Activated CD4-positive, alpha-beta T cell treated with anti-CD3 and anti-CD28 coated beads, Interleukin-2, amount 50 U/mL, for 48 hours (primary cell): Measurements from ENCODE around the gene KIF6.
A peak's percentile ranks its signal among the peaks of the same experiment; 100 is the strongest.
"Not testable (repeated sequence)": the region's sequence is repeated elsewhere in the genome, so short reads cannot be mapped to it uniquely, and the experiment has no call there.

Source experiments
- DNase-seq, 2 experiments: peaks; one replicate each; pipeline ENCODE4 v3.0.0-alpha.2; 2020

KIF6 gene, protein sequence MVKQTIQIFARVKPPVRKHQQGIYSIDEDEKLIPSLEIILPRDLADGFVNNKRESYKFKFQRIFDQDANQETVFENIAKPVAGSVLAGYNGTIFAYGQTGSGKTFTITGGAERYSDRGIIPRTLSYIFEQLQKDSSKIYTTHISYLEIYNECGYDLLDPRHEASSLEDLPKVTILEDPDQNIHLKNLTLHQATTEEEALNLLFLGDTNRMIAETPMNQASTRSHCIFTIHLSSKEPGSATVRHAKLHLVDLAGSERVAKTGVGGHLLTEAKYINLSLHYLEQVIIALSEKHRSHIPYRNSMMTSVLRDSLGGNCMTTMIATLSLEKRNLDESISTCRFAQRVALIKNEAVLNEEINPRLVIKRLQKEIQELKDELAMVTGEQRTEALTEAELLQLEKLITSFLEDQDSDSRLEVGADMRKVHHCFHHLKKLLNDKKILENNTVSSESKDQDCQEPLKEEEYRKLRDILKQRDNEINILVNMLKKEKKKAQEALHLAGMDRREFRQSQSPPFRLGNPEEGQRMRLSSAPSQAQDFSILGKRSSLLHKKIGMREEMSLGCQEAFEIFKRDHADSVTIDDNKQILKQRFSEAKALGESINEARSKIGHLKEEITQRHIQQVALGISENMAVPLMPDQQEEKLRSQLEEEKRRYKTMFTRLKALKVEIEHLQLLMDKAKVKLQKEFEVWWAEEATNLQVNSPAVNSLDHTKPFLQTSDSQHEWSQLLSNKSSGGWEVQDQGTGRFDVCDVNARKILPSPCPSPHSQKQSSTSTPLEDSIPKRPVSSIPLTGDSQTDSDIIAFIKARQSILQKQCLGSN

DNA sequence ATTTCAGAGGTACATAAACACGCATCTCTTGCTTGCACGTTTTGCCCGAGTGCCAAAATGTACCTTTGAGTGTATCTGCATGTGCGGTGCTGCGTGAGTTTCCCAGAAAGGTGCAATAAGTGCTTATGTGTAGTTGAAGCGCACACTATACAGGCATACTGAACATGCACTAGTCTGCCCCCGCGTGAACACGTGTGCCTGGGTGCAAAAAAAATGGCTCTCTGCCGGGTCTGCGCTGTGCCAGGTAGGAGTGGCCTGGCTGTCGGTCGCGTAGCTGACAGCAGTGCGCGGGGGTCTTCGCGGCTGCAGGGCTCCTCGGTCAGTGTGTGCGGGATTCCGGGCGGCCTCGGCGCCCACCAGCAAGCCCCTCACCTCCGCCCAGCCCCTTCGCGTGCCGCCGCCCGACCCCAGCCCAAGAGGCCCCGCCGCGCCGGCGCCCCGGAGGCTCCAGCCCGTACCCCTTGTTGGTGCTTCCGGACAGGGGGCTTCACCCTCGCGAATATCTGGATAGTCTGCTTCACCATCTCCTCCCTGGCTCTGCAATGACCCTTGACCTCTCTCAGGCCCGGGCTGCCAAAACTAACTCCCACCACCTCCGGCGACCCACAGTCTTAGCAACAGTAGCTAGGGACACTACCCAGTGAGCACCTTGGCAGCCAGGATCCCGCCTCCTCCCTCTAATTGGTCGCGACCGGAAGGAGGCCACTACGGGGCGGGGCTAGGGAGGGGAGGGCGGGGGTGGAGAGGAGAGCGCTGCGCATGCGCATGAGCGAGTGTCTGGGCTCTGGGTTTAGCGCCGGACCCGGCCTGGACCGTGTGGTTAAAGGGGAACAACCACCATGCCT, at the start of gene KIF6:
KIF6 (minus strand) TSS at position 622 of the 845 bp plus-strand sequence; CDS start at position 524, 98 bp downstream.
- peak; percentile 80 to 83 for DNase-seq

DNA sequence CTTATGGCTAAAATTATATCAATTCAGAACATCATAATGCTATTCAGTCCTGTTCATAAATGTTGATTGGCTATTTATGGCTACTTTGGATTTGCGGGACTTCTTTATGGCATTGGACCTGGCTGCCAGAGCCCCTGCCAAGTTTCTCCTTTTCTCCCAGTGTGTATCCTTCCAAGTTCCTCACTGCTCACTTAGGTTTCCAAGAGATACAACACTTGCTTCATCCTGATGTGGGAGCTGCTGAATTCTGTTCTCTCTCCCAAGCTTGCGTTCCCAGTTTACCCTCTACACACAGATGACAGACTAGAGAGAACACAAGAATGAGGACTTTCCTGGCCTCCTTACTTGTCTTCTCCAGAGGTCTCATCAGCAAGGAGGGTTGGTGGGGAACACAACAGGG, 48.6 kb upstream of the KIF6 start:
- DNase-seq = no peak

DNA sequence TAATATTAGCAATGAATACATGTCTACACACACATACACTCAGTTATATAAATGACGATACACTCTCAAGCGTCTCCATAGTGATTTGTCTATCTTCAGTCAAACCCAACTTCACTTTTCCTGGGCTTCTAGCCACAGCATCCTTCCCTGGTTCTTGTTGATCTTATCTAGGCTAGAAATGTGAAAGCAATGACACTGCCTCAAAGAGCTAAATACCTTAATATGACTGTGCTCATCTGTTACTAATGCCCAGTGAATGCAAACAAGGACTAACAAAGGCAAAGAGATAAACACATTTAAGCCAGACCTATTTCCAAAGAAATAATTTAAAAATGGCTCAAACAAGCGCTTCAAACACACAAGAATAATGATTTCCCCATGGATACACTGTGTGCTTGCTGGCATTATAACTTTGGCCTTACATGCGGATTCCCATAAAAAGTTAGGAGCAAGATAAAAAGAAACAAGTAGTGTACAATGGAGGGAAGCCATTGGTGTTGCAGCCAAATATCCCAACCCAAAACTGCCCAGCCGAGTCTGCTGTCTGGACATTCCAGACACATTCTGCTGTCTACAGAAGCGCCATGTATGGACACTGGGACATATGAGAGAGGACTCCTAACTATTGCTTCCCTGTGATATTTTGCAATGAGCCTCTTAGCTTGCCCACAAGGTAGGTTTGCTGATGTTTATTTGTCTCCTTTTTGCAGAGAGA, 47.5 kb upstream of the KIF6 start:
- DNase-seq = no peak

DNA sequence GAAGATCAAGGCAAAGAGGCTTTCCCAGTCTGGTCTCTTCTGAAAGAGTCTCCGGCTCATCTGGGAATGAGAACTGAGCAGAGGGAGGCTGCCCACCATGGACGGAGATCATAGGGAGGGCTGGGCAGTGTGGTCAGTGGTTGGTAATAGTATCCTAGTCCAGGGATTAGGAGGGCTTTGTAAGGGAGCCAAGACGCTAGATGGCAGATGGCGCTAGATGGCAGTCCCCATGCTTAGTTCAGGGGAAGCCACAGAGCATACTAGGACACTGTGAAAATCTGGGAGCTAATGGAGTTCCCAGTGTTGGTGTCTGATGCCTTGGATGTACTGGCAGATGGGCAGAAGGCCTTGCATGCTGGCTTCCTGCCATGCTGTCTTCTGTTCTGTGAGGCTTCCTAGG, 45.2 kb upstream of the KIF6 start:
- DNase-seq = no peak

DNA sequence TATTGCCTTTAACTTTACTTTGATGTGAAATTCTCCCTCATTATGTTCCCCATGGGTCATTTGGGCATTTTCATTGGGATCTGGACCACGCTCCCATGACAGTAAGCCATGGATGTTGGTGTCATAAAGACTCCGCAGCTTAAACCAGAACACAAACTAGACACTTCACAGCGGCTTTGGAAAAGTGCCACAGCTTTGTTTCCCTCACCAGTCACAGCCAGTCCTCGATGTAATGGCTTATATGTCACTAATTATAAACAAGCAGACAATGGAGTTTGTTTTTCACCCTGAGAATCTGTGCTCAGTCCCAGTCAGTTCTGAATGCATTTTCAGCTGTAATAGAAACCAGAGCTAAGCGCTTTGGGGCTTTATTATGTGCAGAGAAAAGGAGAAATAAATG, 43.8 kb upstream of the KIF6 start:
- no peak for DNase-seq

DNA sequence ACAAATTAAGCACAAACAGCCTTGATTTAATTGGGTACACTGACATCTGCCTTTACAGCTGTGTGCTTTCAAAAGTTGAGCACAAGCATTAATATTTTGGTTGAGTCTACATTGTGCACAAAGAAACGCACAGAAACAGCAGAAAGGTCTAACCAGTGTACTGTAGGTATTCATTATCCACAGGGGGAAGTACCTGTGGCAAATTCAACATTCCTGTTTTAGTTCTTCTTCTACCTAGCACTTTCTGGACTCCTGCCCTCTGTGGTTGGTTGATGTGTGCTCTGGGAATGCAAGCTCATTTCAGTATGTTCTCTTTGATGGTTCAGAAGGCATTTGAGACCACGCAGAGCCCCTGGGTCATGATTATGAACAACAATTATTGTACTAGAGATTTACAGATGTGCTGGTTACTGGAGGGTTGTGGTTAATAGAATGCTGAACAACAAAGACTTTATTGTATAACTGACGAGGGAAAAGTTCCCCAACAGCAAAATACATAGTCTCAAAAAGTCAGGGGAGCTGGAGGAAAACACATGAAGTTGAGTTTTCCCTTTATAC, 40.4 kb upstream of the KIF6 start:
- no peak for DNase-seq

DNA sequence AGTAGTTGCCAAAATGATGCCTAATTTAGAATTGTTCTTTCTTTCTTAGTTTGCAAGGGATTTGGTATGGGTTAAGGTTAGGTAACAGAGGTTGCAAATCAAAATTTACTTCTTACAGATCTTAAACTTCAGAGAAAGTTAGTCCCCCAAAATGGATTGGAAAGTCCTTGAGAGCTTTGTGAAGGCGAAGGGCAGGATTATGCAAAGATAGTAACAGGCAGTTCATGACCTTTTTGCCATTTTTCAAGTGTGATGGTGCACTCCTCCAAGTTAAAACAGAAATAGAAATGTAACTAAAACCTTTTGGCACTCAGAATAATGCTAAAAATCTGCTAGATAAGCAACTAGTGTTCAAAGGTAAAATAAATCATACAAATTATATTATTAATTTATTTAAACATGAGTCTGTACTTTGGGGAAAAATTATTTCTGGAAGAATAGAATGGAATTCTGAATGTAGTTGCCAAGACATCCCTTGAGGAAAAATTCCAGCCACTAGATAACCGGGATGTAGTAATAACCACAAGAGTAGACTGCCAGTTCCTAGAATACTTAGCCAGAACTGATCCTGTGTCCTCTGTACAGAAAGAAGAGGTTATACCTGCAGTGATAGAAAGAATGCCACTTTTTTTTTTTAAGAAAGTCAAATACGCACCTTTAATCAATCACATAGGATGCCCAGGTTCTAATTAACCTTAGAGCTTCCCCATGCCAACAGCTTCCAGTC, 35.2 kb upstream of the KIF6 start:
- DNase-seq = no peak

DNA sequence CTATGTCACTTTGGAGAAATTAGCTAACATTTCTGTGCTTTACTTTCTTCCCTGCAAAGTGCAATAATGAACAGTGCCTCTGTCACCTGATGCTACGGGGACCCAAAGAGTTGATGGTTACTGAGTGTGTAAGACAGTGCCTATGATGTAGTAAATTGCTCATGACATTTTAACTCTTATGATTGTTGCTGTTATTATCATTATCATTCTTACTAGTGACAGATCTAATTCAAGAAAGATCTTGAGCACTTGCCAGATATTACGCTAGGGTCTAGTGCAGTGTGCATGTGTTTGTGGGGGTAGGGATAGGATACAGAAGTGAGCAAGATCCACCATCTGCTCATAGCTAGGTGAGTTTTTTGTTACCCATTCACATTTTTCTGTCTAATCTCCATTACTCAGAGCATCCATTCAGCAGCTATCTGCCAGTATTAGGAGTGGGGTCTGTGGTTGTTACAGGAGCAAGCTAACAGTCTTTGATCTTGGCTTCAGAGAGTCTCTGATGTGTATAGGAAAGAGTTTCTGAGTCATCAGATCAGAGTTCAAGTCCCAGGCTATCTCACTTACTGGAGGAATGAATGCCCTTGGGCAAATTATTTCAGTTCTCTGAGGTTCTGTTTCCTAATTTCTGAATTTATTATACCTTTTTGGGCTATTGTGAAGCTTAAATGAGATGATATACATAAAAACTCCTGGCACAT, 33.8 kb upstream of the KIF6 start:
- DNase-seq = no peak

DNA sequence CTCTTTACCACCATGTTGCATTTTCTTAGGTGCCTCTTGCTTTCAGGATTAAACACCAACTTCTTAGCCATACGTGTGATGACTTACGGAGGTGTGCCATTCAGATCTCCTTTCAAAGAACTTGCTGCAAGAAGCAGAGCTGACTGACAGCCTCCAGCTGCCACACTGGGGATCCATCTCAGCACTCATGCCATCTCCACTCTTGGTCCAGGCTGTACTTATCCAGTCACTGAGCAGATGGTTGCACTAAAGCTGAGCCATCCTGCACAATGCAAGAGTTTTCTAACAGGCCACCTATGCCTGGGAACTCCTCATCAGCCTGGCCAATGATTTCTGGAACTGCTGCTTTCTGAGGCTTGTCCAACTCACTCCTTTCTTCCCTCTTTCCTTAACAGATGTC, 31.4 kb upstream of the KIF6 start:
- DNase-seq = no peak

DNA sequence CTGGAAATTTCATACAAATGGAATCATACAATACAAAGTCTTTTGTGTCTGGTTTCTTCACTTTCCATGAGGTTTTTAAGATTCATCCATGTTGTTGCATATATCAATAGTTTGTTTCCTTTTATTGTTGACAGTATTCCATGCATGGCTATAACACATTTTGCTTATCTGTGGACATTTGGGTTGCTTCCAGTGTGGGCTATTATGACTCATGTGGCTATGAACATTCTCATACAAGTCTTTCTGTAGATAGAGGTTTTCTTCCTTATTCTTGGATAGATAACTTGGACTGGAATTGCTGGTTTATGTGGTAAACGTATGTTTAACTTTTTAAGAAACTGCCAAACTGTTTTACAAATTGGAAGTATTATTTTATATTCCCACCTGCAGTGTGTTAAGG, 30.0 kb upstream of the KIF6 start:
- DNase-seq = no peak

DNA sequence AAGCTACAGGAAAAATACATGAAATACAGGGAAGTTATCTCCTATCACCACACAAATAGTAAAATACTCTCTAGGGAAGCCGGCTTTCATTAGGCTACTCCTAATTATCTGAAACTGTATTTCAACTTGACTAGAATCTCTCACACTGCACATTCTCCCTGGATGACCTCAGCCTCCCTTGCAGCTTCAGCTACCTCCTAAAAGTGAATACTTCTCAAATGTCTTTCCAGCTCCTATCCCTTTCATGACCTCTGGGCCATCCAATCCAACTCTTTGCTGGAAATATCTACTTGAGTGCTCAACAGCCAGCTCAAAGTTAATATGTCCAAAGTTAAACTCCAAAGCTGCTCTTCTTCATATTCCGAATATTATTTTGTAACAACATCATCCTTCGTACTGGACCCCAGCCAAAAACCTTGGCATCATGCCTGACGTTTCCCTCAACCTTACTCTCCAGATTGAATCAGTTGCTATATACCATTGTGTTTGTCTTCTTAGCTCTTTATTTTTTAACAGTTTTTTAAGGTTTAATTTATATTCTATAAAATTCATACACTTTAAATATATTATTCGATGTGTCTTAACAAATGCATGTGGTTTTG, 29.4 kb upstream of the KIF6 start:
- no peak for DNase-seq

DNA sequence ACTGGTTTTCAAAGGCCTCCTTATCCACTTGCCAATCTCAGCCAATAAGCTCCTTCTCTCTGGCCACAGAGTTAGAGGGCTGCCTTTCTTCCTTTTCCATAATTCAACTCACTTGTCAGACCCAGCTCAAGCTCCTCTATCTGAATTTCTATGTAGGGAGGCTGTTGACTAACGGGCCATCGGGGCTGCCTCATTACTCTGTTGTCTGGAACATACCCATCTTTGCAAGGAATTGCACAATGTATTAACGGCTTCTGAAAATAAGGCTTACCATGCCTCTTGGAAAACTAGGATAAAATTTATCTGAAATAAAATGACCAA, 28.5 kb upstream of the KIF6 start:
- DNase-seq = no peak

DNA sequence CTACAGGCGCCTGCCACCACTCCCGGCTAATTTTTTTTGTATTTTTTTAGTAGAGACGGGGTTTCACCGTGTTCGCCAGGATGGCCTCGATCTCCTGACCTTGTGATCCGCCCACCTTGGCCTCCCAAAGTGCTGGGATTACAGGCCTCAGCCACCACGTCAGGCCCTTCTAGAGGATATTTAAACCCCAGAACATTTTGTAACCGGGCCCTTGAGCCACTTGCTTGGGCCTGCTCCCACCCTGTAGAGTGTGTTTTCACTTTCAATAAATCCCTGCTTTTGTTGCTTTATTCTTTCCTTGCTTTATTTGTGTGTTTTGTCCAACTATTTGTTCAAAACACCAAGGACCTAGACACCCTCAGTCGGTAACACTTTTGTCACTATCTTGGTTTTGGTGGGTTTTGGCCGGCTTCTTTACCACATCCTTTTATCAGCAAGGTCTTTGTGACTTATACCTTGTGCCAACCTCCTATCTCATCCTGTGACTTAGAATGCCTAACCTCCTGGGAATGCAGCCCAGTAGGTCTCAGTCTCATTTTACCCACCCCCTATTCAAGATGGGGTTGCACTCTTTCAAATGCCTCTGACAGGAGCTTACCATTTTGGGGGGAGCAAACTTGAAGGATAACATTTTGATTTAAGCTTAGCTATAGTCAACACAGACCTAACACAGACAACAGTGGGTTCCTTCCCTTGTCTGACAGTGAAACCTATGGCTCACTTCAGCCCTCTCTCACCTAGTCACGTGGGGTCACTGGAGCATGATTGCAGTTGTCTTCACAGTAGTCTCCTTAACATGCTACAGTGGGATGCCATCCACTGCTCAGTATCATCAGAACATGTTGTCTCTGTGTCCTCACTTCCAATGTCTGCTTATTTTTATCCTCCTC, 27.9 kb upstream of the KIF6 start:
- no peak for DNase-seq

DNA sequence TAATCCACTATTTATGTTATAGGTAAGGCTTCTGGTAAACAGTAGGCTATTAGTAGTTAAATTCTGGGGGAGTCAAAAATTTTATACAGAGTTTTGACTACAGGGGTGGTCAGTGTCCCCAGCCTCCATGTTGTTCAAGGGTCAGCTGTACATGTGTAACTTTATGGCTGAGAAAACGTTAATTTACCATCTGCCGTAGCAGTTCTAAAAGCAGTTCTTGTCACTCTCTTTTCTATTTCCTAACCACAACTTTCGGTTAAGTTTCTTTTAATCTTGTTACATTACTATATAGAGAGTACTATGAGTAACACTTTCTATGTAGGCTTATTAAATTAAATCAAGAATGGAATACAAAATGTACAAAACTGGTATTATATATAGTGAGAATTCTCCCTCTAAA, 21.6 kb upstream of the KIF6 start:
- DNase-seq = no peak

DNA sequence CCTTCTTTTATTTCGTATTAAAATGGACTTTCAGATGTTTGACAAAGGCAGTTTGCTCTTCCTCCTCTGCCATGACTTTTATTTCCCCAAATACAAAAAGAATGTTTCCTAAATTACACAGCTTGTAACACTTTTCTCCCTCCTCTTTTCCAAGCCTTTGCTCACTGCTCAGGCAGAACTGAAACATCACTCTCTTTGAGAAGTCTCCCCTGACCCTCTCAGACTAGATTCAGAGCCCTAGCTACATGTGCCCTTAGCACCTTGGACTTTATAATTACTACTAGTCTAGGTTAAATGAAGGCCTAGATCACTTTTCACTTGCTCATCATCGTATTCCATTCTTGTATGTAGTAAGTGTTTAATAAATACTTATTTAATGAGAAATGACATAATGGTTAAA, 8.5 kb upstream of the KIF6 start:
- DNase-seq = no peak

DNA sequence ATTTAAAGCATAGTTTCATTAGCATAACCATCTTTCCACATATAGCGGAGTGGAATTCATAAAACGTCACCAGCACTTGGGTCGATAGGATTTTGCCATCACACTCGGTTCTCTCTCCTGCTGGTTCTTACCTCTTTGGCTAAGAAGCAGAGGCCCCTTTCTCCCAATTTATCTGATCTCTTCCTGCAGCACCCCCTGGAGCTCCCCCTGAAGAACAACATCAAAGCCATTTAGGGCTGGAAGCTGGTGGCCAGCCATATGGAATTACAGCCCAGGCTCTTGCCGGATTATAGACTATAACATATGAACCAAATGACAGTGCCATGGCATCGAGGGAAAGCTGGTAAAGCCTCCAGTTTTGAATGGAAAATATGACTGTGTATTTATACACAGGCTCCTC, 6.4 kb upstream of the KIF6 start:
- no peak for DNase-seq

DNA sequence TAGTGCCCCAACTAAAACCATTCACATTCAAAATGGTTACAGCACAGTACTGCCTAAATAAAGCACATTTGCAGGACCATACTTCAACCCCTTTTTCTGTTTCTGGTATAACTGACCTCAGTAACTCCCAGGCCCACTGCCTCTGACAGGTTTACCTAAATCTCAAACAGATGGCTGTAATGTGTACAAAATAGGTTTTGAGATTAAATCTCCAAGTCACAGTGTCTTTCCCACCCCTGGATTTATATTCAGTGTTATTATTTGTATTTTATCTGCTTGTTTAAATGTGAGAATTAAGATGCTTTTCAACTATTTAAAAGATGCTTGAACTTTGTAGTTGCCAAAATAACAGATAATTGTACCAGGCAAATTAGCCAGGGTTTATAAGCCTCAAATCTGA, 4.7 kb upstream of the KIF6 start:
- DNase-seq = no peak

DNA sequence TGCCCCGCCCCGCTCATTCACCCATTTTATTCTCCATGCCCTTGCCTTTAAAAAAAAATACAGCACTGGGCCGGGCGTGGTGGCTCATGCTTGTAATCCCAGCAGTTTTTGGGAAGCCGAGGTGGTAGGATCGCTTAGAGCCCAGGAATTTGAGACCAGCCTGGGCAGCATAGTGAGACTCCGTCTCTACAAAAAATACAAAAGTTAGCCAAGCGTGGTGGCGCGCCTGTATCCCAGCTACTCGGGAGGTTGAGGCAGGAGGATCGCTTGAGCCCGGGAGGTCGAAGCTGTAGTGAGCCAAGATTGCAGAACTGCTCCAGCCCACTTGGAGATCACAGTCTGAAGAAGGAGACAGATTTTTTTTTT, 407 bp upstream of the KIF6 start:
- DNase-seq = no peak

DNA sequence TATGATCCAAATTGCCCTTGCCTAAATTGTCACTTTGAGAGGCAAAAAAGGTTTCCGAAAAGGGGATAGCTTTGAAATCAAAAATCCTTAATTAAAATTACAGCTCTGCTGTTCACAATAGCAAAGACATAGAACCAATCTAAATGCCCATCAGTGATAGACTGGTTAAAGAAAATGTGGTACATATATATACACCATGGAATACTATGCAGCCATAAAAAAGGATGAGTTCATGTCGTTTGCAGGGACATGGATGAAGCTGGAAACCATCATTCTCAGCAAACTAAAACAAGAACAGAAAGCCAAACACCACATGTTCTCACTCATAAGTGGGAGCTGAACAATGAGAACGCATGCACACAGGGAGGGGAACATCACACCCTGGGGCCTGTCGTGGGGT, 1.9 kb downstream of the KIF6 start:
- DNase-seq = not testable (repeated sequence)

DNA sequence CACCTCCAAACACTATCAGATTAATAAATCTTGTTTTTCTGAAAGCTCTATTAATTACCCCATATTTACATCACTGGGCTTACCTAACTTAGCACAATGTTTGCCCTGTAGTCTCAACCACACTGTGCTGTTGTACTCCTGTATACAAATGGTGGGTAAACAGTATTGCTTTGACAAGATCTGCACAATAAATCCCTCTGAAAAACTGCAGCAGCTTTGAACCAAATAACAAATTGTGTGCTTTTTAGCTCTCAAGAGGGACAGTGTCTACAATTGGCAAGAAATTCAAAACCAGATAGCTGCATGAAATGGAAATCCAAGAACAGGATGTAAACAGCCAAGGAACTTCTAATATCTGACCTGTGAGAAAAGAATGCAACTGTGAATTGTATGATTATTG, 10.4 kb downstream of the KIF6 start:
- no peak for DNase-seq
